Adrenal gland (tissue), 5 donors: ENCODE results near the gene KRT26.

ENCODE experiments used
- POLR2A ChIP-seq, 2 donors: fragments of 450-650 bp; IDR thresholded peaks; one replicate each; pipeline ENCODE4 v1.6.1; 2017; ENCODE audit warnings: antibody characterized with exemption in 2 of 2, mild to moderate bottlenecking in 2 of 2, moderate library complexity in 1 of 2
- TF ChIP-seq, protein P1 (sequence below), 6 experiments: fragments of 450-650 bp in 4 of 6; fragments of 200-600 bp in 2 of 6; sonication (generic) in 1 of 6; IDR thresholded peaks; 1 replicate in 5 of 6; 2 replicates in 1 of 6; pipeline versions ENCODE4 v1.5.1 to v1.8.0; 2016 to 2021; ENCODE audit warnings: antibody characterized with exemption in 6 of 6, mild to moderate bottlenecking in 2 of 6, moderate library complexity in 1 of 6
- donor health status: DM: no; HTN: no; CAD: no.

DNA sequence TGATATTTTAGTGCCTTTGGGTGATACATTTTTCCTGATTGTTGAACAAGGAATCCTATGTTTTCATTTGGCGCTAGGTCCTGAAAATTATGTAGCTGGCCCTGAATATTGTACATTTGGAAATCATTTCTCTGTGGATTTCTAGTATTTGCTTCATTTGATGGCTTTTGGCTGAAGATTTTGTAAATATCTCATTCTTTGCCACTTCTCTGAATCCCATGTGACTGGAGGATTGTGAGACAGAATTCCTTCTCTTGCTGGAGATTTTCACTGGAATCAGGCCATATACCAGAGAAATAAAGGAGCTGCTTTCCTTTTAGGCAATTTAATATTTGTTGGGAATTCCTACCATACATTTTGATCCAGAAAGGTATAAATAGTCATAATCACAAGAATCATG is 19.1 kb upstream of the KRT26 start:
- TF ChIP-seq, protein P1, sequence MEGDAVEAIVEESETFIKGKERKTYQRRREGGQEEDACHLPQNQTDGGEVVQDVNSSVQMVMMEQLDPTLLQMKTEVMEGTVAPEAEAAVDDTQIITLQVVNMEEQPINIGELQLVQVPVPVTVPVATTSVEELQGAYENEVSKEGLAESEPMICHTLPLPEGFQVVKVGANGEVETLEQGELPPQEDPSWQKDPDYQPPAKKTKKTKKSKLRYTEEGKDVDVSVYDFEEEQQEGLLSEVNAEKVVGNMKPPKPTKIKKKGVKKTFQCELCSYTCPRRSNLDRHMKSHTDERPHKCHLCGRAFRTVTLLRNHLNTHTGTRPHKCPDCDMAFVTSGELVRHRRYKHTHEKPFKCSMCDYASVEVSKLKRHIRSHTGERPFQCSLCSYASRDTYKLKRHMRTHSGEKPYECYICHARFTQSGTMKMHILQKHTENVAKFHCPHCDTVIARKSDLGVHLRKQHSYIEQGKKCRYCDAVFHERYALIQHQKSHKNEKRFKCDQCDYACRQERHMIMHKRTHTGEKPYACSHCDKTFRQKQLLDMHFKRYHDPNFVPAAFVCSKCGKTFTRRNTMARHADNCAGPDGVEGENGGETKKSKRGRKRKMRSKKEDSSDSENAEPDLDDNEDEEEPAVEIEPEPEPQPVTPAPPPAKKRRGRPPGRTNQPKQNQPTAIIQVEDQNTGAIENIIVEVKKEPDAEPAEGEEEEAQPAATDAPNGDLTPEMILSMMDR (IDR thresholded peaks at IDR 0.05): no peak
- no peak for TF ChIP-seq POLR2A (IDR thresholded peaks at IDR 0.05)
